Smooth muscle cell (in vitro differentiated cells): ENCODE results near the gene NFATC4. TPM values are rescaled to one million over a fixed set of nuclear protein-coding genes. Genes with fewer than 3 reads are reported as not detected.
A peak's percentile ranks its signal among the peaks of the same experiment; 100 is the strongest.

Experiments
- DNase-seq: peaks from one replicate; lab custom pipeline; 2025; ENCODE audit not compliant: unreplicated experiment; lab: John Stamatoyannopoulos, UW
- H2AFZ ChIP-seq: fragments of 200-600 bp; sonication (generic); 2 replicates; pipeline ENCODE4 v1.6.0; 2016; ENCODE audit warnings: antibody characterized with exemption, low read depth, mild to moderate bottlenecking
- H3F3A ChIP-seq: fragments of 200-600 bp; sonication (generic); 2 replicates; pipeline ENCODE4 v1.6.0; 2017; ENCODE audit warnings: antibody characterized with exemption, low read depth
- H3K27ac ChIP-seq: fragments of 200-600 bp; sonication (generic); 2 replicates; pipeline ENCODE4 v1.5.1; 2016; ENCODE audit warnings: low read depth, mild to moderate bottlenecking
- H3K27me3 ChIP-seq: fragments of 200-600 bp; sonication (generic); 2 replicates; pipeline ENCODE4 v1.6.1; 2016; ENCODE audit warnings: low read depth, mild to moderate bottlenecking
- H3K36me3 ChIP-seq: fragments of 200-600 bp; sonication (generic); 2 replicates; pipeline ENCODE4 v1.5.1; 2016; ENCODE audit warnings: low read depth
- H3K4me1 ChIP-seq: fragments of 200-600 bp; sonication (generic); 2 replicates; pipeline ENCODE4 v1.5.1; 2016; ENCODE audit warnings: low read depth
- H3K4me2 ChIP-seq: fragments of 200-600 bp; sonication (generic); 2 replicates; pipeline ENCODE4 v1.6.0; 2016; ENCODE audit warnings: mild to moderate bottlenecking
- H3K4me3 ChIP-seq: fragments of 200-600 bp; sonication (generic); 2 replicates; pipeline ENCODE4 v1.5.1; 2016; ENCODE audit warnings: mild to moderate bottlenecking
- H3K79me2 ChIP-seq: fragments of 200-600 bp; sonication (generic); 2 replicates; pipeline ENCODE4 v1.6.0; 2016; ENCODE audit warnings: low read depth, mild to moderate bottlenecking
- H3K9ac ChIP-seq: fragments of 200-600 bp; sonication (generic); 2 replicates; pipeline ENCODE4 v1.6.0; 2016; ENCODE audit warnings: low read depth
- H3K9me3 ChIP-seq: fragments of 200-600 bp; sonication (generic); replicated peaks from 2 replicates; pipeline ENCODE4 v1.5.1; 2016; ENCODE audit warnings: low read depth
- H4K20me1 ChIP-seq: fragments of 200-600 bp; sonication (generic); 2 replicates; pipeline ENCODE4 v1.6.0; 2016; ENCODE audit warnings: low read depth
- whole genome bisulfite sequencing: methylation state at CpG from one replicate; pipeline ENCODE4 v1.1.7; 2016; ENCODE audit warnings: low lambda C conversion rate; 5-methylcytosine and 5-hydroxymethylcytosine counted together
- polyA plus RNA-seq: library from polyadenylated mRNA; unstranded; fragments of >200 nt; fragmentation: Nextera tagmentation; extraction: Ambion mirVana; gene quantifications from 2 replicates; pipeline ENCODE4 v1.2.1, GENCODE V29; 2016
- total RNA-seq: library from RNA; depleted of rRNA; stranded (reverse); fragments of >200 nt; gene quantifications from 2 replicates; pipeline ENCODE4 v1.2.3, GENCODE V29; 2014
- TF ChIP-seq, protein P1 (sequence below): fragments of 200-600 bp; sonication (generic); IDR thresholded peaks from 2 replicates; pipeline ENCODE4 v1.5.1; 2017; ENCODE audit warnings: borderline replicate concordance, mild to moderate bottlenecking, antibody characterized with exemption; ENCODE audit not compliant: insufficient read depth, poor library complexity, severe bottlenecking

The NFATC4 gene
- total and polyA plus RNA-seq, 2 experiments from 2014 or later: 44.6 to 84.7 TPM

DNA sequence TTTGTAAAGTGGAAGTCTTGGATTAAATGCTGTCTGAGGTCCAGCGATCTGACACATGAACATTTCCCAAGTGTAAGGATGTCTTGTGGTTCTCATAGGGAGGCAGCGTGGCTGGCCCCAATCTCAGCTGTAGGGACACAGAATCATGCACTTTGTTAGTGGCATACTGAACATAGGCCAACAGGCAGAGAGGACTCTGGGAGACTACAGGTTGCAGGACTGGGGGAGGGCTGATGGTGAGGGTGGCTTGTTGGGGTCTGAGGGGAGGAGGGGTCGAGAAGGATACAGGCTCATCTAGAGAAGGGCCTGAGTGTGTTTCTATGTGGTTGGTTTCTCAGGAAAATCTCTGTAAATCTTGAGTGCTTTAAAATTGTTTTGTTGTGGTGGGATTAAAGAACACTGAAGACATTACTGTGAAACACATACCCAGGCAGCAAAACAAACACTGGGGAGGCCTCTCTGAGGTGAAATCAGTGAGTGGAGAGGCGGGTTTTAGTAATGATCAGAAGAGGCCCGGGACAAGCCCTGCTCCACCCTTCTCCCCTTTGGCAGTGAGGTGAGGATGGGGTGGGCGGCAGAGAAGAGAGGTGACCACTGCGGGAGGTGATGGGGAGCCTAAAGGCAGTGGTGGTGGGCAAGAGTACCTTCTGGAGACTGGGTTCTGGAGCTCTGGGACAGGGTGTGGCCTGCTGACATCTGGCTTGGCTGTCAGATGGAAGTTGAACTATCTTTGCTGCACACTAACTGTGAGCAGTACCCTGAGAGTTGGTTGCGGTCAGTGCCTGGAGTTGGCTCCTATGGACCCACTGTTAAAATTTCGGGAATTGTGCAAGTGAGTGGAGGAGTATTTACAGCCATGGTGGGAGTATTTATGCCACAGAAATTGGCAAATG, 34.1 kb downstream of the NFATC4 start:
- H3K9ac ChIP-seq: no peak overlapping the region
- no peaks in the 10 kb centered on the region for H3F3A ChIP-seq
- no peaks in the 10 kb centered on the region for H3K27me3 ChIP-seq
- H2AFZ ChIP-seq: no peak overlapping the region
- peaks cover 48% of the 10 kb centered on the region for H4K20me1 ChIP-seq
- peaks cover 27% of the 10 kb centered on the region for H3K4me1 ChIP-seq
- no peak overlapping the region for H3K27ac ChIP-seq
- WGBS: 88% methylated on average over 9 of the region's 9 CpGs
- TF ChIP-seq, protein P1, sequence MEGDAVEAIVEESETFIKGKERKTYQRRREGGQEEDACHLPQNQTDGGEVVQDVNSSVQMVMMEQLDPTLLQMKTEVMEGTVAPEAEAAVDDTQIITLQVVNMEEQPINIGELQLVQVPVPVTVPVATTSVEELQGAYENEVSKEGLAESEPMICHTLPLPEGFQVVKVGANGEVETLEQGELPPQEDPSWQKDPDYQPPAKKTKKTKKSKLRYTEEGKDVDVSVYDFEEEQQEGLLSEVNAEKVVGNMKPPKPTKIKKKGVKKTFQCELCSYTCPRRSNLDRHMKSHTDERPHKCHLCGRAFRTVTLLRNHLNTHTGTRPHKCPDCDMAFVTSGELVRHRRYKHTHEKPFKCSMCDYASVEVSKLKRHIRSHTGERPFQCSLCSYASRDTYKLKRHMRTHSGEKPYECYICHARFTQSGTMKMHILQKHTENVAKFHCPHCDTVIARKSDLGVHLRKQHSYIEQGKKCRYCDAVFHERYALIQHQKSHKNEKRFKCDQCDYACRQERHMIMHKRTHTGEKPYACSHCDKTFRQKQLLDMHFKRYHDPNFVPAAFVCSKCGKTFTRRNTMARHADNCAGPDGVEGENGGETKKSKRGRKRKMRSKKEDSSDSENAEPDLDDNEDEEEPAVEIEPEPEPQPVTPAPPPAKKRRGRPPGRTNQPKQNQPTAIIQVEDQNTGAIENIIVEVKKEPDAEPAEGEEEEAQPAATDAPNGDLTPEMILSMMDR: no peak
- H3K79me2 ChIP-seq: peaks cover 59% of the 10 kb centered on the region
- H3K36me3 ChIP-seq: no peaks in the 10 kb centered on the region
- H3K4me2 ChIP-seq: no peak overlapping the region
- H3K9me3 ChIP-seq: no peaks in the 10 kb centered on the region
- DNase-seq: no peak
- peak overlapping the region; percentile 3 for H3K4me3 ChIP-seq

DNA sequence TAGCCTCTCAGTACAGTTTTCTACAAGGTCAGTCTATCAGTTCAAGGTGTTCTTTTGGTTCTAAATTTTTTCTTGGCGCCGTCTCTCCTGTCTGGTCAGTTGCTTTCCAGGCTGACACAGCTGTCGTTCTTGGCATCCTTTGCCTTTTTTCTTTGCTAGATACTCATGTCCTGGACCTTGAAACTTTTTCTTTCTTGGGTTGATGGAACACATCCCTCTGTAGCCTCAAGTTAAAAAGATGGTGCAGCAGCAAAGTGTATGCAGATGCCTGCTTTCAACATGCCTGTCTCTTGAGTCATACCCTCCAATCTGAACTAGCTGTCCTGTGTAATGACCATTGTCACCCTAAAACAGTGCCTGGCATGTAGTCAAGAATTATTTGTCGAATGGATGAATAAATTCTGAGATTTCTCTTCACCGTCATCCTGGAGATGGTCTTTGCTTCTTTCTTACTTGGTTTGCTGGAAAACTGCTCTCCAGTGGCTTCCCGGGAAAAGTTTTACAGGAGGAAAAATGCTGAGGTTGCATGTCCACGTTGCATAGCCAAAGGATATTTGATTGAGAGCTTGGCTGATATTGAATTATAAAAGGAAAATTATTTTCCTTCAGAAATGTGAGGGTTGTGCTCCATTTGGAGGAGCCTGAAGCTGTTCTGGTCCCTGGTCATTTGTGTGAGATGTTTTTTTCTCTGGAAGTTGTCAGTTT, 35.5 kb downstream of the NFATC4 start:
- no peak overlapping the region for H2AFZ ChIP-seq
- H3K4me2 ChIP-seq: peak overlapping the region; percentile 47
- peaks cover 57% of the 10 kb centered on the region for H4K20me1 ChIP-seq
- no peaks in the 10 kb centered on the region for H3F3A ChIP-seq
- no peaks in the 10 kb centered on the region for H3K9me3 ChIP-seq
- no peaks in the 10 kb centered on the region for H3K36me3 ChIP-seq
- H3K27ac ChIP-seq: no peak overlapping the region
- no peak for DNase-seq
- H3K4me3 ChIP-seq: no peak overlapping the region
- WGBS: 63% methylated on average over 7 of the region's 7 CpGs
- TF ChIP-seq, protein P1: no peak
- H3K4me1 ChIP-seq: peaks cover 22% of the 10 kb centered on the region
- H3K9ac ChIP-seq: no peak overlapping the region
- no peaks in the 10 kb centered on the region for H3K27me3 ChIP-seq
- peaks cover 59% of the 10 kb centered on the region for H3K79me2 ChIP-seq

DNA sequence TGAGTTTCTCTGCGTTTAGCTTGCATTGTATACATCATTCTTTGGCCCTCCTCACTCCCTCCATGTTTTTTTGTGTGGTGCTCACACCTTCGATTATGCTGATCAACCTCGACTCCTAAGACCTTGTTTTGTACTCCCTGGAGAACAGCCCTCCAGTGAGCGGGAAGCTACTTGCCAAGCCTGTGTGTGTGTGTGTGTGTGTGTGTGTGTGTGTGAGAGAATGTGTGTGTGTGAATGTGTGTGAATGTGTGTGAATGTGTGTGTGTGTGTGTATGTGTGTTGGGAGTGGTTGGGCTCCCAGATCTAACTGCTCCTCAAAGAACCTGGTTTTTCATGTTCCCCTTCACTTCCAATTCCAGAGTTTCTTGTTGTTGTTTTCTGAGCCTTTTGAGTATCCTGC, 36.8 kb downstream of the NFATC4 start:
- Histone ChIP-seq H3K4me1 (peaks cover 16% of the 10 kb centered on the region), H2AFZ (no peak overlapping the region), H3K36me3 (no peaks in the 10 kb centered on the region), H3K27ac (no peak overlapping the region), H3F3A (no peaks in the 10 kb centered on the region), H3K27me3 (no peaks in the 10 kb centered on the region), H3K4me2 (no peak overlapping the region), H4K20me1 (peaks cover 57% of the 10 kb centered on the region), H3K9me3 (no peaks in the 10 kb centered on the region), H3K79me2 (peaks cover 49% of the 10 kb centered on the region), H3K4me3 (no peak overlapping the region), H3K9ac (no peak overlapping the region)
- WGBS: 82% methylated on average over 4 of the region's 4 CpGs
- TF ChIP-seq, protein P1: no peak
- DNase-seq: no peak
